GM20431 (cell line): ENCODE measurements around the gene C2CD4C.
"Not testable (repeated sequence)": the region's sequence is repeated elsewhere in the genome, so short reads cannot be mapped to it uniquely, and the experiment has no call there.

Source experiments
- in situ Hi-C: fragments of 300-500 bp; cut with MseI, MboI; formaldehyde crosslinking; loops from one replicate; pipeline ENCODE4 v1.15.0; 2020; ENCODE audit warnings: low sequenced_read_pairs; ENCODE audit not compliant: unreplicated experiment

C2CD4C gene

DNA sequence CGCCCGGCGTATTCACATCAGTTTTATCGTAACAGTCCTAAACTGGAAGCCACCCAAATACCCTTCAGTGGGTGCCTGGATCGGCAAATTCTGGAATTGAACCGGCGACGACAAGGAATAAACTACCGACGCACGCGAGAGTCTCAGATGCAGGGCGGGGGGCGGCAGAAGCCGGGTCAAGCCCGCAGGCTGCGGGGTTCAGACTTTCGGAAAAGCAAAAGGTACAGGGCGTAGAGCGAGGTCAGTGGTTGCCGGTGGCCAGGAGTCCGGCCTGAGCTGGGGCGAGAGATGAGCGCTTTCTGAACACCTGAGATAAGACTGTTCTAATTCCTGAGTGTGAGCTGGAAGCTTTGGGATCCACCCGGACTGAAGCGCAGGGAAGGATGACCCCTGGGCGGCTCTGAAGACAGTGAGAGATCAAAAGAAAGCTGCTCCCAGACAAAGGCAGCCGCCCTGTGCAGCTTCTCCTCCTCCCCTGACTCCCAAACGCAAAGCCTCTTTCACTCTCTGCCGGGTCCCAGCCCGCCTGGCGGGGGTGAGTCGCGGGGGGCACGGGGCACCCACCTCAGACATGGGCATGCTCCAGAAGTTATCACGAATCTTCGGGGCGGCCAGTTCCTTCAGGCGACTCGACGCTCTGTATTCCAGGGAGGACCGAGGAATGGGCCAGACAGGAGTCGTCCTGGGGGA lies 38.2 kb downstream of the C2CD4C start:
- in situ Hi-C loops: no loop called here

DNA sequence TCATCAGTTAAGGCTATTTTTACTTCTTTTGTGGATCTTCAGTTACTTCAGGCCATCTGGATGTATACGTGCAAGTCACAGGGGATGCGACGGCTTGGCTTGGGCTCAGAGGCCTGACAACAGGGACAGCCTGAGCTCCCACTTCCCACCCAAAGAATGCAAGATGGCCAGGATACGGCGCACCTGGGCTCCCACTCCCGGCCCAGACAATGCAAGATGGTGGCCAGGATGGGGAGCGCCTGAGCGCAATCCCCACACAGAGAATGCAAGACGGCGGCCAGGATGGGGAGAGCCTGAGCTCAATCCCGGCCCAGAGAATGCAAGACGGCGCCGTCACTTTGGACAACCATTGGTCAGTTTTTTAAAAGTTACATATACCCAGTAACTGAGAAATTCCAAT lies 39.1 kb downstream of the C2CD4C start:
- in situ Hi-C loops: no loop called here

DNA sequence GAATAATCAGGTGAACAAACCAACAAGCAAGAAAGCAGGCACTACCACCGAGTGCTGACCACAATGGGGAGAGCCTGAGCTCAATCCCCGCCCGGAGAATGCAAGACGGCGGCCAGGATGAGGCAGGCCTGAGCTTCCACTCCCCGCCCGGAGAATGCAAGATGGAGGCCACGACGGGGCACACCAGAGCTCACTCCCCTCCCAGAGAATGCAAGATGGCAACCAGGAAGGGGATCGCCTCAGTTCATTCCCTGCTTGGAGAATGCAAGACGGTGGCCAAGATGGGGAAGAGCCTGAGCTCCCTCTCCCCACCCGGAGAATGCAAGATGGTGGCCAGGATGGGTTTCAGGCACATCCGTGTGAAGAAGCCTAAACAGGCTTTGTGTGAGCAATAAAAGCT lies 39.7 kb downstream of the C2CD4C start:
- in situ Hi-C loops: no loop called here

DNA sequence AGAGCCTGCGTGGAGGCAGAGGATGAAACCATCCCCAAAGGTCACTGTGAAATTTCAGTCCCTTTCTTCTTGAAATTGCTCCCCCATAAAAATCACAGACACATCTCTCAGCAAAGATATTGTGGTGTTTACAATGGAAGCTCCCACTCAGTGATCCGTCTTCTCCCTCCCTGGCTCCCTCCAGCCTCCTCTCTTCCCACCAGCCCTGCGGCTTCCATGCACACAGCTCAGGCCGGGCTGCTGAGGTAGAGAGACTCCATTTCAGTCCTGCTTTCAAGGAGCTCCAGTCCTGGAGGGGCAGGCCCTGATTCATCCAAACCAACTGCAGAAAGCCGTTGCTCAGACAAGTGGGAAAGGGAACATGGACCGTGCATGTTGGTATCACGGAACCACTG lies 40.3 kb downstream of the C2CD4C start:
- in situ Hi-C loops: no loop called here

DNA sequence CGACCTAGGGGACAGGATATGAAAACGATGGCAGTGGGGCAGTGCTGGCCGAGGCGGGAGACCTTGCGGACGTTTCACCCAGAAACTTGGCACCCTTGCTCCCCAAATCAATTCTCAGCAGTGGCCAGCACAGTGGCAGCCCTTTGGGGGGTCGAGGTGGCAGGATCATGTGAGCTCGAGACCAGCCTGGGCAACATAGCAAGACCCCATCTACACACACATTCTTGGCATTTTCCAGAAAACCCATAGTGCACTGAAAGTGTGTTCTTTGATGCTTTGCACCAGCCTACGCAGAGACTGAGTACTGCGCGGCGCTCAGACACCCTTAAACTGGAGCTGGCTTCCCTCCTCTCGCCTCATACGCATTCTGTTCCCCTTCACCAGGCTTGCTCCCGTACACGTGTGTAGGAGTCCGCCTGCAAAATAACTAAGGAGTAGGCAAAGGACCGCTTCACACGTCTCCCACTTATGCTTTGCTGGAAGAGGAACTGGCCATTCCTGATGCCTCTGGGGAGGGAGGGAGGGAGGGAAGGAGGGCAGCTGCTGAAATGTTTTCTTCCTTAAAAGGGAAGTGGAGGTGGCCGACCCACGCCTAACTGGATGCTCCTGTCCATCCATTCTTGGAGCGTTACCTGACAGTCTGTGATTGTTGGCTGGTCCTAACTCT lies 40.9 kb downstream of the C2CD4C start:
- in situ Hi-C loops: no loop called here

DNA sequence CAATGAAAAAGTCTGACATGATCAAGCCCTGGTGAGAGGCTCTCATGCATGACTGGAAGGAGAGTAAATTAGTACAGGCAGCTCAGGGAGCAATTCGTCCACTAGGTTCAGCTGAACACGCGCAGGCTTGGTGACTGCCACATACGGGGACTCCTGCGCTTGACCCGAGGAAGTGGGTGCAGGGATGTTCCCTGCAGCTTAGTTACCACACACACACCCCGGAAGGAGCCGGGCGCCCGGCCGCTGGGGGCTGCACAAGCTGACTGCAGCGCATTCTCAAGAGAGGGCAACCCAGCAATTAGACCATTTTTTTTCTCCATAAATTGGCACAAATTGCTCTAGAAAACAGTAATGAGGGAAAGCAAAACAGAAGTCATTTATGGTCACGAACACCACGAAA lies 41.4 kb downstream of the C2CD4C start:
- in situ Hi-C loops: no loop called here

DNA sequence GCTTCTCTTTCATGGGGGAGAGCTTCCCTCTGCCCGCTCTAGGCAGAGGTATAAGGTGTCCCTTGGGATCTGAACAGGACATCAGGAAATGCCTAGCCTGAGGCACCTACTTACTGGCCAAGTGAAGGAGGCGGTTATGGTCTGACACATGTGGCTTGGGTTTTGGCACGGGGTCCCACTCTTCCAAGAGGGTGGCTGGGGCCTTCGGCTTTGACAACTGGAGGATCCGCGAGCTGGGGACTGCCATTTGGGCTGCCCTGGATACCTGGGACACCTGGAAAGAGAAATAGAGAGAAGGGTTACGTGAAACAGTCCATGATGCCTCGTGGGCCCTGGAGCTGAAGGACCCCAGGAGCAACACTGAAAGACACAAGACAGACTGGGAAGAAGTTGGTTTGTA lies 42.0 kb downstream of the C2CD4C start:
- in situ Hi-C loops: no loop called here

DNA sequence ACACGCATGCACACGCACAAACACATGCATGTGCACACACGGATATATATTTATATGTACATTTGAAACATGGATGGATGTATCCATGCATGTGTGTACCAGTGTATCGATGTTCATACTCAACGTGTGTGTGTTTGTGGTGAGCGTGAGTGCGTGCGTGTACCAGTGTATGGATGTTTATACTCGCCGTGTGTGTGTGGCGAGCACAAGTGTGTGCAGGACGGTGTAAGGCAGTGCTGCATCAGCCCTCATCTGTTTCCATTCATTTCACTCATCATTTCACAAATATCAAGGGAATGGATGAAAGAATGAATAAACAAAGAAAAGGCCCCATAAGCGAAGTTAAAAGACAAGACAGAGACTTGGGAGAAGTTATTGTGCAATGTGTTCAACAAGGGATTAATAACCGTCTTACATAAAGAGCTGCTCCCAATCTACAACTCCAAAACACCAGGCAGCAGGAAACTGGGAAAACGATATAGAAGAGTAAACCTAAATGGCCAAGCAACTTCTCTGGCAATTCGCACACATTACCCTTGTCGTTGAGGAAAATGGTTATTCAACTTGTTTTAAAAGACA lies 42.7 kb downstream of the C2CD4C start:
- in situ Hi-C loops: no loop called here

DNA sequence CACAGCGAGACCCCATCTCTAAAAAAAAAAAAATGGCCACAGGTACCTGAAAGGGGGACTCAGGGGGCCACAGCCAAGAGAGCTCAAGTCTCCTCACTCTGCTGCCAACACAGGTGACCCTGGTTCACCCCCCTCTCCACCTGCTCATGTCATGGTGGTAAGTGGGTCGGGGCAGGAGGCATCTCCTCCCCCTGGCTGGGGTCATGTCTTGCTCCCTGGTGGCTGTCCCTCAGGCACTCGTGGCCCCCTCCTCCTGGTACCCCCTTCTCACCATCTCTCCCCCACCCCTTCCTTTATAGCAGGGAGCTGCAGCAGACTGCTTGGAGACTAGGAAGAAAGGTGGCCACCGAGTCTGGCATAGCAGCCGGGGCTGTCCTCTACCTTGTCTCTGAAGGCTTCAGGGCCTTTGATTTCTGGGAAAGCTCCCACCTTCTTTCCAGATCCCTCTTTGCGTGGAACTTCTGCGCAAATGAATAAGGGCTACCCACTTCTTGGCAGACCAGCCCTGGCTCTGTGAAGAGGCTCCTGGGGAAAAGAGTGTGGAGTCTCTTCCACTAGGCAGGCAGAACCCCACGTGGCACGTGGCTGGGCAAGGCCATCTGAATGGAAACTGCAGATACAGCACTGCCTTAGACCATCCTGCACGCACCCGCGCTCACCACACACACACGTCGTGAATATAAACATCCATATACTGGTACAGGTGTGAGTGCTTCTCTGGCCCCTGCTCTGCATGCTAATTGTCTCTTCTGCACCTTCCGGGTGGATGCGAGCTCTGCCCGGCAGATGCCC lies 44.3 kb downstream of the C2CD4C start:
- in situ Hi-C loops: no loop called here

DNA sequence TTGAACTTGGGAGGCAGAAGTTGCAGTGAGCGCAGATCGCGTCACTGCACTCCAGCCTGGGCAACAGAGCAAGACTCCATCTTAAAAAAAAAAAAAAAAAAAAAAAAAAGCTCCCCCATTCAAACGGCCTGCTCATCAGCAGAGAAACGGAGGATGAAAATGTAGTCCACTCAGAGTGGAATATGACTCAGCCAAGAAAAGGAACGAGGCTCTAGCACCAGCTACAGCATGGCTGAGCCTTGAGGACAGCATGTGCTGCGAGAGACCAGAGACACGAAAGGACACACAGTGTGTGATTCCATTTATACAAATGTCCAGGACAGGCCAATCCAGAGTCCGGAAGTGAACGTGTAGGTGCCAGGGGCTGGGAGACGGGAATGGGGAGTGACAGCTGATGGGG lies 46.3 kb downstream of the C2CD4C start:
- in situ Hi-C loops: no loop called here

DNA sequence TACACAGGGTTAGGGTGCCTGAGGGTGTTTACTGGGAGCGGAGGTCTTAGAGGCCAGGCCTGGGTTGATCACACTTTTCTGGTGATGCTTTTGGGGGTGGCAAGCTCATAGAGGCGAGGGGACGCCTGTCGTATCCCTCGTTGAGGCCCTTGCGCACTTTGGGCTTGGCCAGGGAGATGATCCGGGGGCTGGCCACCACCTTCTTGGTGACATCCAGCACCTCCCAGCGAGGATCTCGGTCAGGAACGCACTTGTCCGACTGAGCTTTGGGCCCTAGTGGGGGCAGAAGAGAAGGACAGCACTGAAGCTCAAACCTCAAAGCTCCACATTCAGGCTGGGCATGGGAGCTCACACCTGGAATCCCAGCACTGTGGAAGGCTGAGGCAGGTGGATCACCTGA lies 46.8 kb downstream of the C2CD4C start:
- in situ Hi-C loops: no loop called here

DNA sequence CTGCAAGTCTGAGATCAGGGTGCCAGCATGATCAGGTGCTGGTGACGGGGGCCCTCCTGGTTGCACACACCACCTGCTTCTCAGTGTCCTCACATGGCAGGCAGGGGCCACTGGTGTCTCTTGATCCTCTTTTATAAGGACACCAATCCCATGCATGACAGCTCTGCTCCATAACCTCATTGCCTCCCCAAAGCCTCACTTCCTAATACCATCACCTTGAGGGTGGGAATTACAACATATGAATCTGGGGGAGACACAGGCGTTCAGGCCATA lies 49.4 kb downstream of the C2CD4C start:
- in situ Hi-C loops: no loop called here

DNA sequence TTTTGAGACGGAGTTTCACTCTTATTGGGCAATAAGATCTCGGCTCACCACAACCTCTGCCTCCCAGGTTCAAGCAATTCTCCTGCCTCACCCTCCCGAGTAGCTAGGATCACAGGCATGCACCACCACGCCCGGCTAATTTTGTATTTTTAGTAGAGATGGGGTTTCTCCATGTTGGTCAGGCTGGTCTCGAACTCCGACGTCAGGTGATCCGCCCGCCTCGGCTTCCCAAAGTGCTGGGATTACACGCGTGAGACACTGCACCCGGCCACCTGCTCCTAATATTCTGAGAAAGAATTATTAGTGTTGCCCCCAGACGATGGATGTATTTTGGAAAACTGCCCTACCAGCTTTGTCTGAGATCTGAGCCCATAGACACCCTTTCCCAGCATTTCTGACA lies 53.4 kb downstream of the C2CD4C start:
- in situ Hi-C loops: not testable (repeated sequence)
